HEK293 (cell line): ENCODE measurements around the gene INO80.

Source experiments
- KLF9 ChIP-seq: fragments of 450-650 bp; formaldehyde crosslinking; IDR thresholded peaks from 2 replicates; pipeline ENCODE4 v1.5.1; 2016; ENCODE audit warnings: missing biosample characterization, missing genetic modification characterization, low read depth
- MYNN ChIP-seq: fragments of 450-650 bp; formaldehyde crosslinking; IDR thresholded peaks from 2 replicates; pipeline ENCODE4 v1.5.1; 2016; ENCODE audit warnings: missing biosample characterization, missing genetic modification characterization, borderline replicate concordance
- SP3 ChIP-seq: fragments of 450-650 bp; formaldehyde crosslinking; IDR thresholded peaks from 2 replicates; pipeline ENCODE4 v1.5.1; 2016; ENCODE audit warnings: missing biosample characterization, missing genetic modification characterization
- SP7 ChIP-seq: fragments of 450-650 bp; formaldehyde crosslinking; IDR thresholded peaks from 2 replicates; pipeline ENCODE4 v1.5.1; 2016; ENCODE audit warnings: missing biosample characterization, missing genetic modification characterization
- WT1 ChIP-seq: fragments of 450-650 bp; formaldehyde crosslinking; IDR thresholded peaks from 2 replicates; pipeline ENCODE4 v1.5.1; 2016; ENCODE audit warnings: missing biosample characterization, missing genetic modification characterization
- YY1 ChIP-seq: fragments of 450-650 bp; formaldehyde crosslinking; IDR thresholded peaks from 2 replicates; pipeline ENCODE4 v1.5.1; 2018; ENCODE audit warnings: missing biosample characterization, missing genetic modification characterization
- YY2 ChIP-seq: fragments of 450-650 bp; formaldehyde crosslinking; IDR thresholded peaks from 2 replicates; pipeline ENCODE4 v1.5.1; 2016; ENCODE audit warnings: missing biosample characterization, missing genetic modification characterization
- ZBTB17 ChIP-seq: fragments of 450-650 bp; formaldehyde crosslinking; IDR thresholded peaks from 2 replicates; pipeline ENCODE4 v1.5.1; 2016; ENCODE audit warnings: missing biosample characterization, missing genetic modification characterization
- ZBTB21 ChIP-seq: fragments of 450-650 bp; formaldehyde crosslinking; IDR thresholded peaks from 2 replicates; pipeline ENCODE4 v1.5.1; 2017; ENCODE audit warnings: missing biosample characterization, missing genetic modification characterization
- ZBTB49 ChIP-seq: fragments of 450-650 bp; formaldehyde crosslinking; IDR thresholded peaks from 2 replicates; pipeline ENCODE4 v1.5.1; 2016; ENCODE audit warnings: missing biosample characterization, missing genetic modification characterization, low read depth
- ZEB2 ChIP-seq: fragments of 450-650 bp; formaldehyde crosslinking; IDR thresholded peaks from 2 replicates; pipeline ENCODE4 v1.5.1; 2016; ENCODE audit warnings: missing biosample characterization, missing genetic modification characterization
- ZFP37 ChIP-seq: fragments of 450-650 bp; formaldehyde crosslinking; IDR thresholded peaks from 2 replicates; pipeline ENCODE4 v1.5.1; 2016; ENCODE audit warnings: missing biosample characterization, missing genetic modification characterization
- ZFP69B ChIP-seq: fragments of 450-650 bp; formaldehyde crosslinking; IDR thresholded peaks from 2 replicates; pipeline ENCODE4 v1.5.1; 2016; ENCODE audit warnings: missing biosample characterization, missing genetic modification characterization
- ZNF175 ChIP-seq: fragments of 450-650 bp; formaldehyde crosslinking; IDR thresholded peaks from 2 replicates; pipeline ENCODE4 v1.5.1; 2016; ENCODE audit warnings: missing biosample characterization, missing genetic modification characterization
- ZNF2 ChIP-seq: fragments of 450-650 bp; formaldehyde crosslinking; IDR thresholded peaks from 2 replicates; pipeline ENCODE4 v1.5.1; 2016; ENCODE audit warnings: missing biosample characterization, missing genetic modification characterization
- ZNF223 ChIP-seq: fragments of 450-650 bp; formaldehyde crosslinking; IDR thresholded peaks from 2 replicates; pipeline ENCODE4 v1.5.1; 2016; ENCODE audit warnings: missing biosample characterization, missing genetic modification characterization
- ZNF335 ChIP-seq: fragments of 450-650 bp; formaldehyde crosslinking; conservative IDR thresholded peaks from 2 replicates; pipeline ENCODE4 v1.5.1; 2016; ENCODE audit warnings: missing biosample characterization, missing genetic modification characterization
- ZNF530 ChIP-seq: fragments of 450-650 bp; formaldehyde crosslinking; IDR thresholded peaks from 2 replicates; pipeline ENCODE4 v1.5.1; 2016; ENCODE audit warnings: low read depth, missing biosample characterization, missing genetic modification characterization
- ZNF544 ChIP-seq: fragments of 450-650 bp; formaldehyde crosslinking; IDR thresholded peaks from 2 replicates; pipeline ENCODE4 v1.5.0; 2017; ENCODE audit warnings: missing biosample characterization, missing genetic modification characterization
- ZNF548 ChIP-seq: fragments of 450-650 bp; formaldehyde crosslinking; IDR thresholded peaks from 2 replicates; pipeline ENCODE4 v1.5.1; 2016; ENCODE audit warnings: missing biosample characterization, missing genetic modification characterization
- ZNF561 ChIP-seq: fragments of 450-650 bp; IDR thresholded peaks from 2 replicates; pipeline ENCODE4 v1.5.1; 2018; ENCODE audit warnings: missing biosample characterization, missing genetic modification characterization, borderline replicate concordance
- ZNF571 ChIP-seq: fragments of 450-650 bp; formaldehyde crosslinking; IDR thresholded peaks from 2 replicates; pipeline ENCODE4 v1.5.0; 2017; ENCODE audit warnings: missing biosample characterization, missing genetic modification characterization
- ZNF580 ChIP-seq: fragments of 450-650 bp; formaldehyde crosslinking; IDR thresholded peaks from 2 replicates; pipeline ENCODE4 v1.5.1; 2016; ENCODE audit warnings: missing biosample characterization, missing genetic modification characterization
- ZNF610 ChIP-seq: fragments of 450-650 bp; formaldehyde crosslinking; IDR thresholded peaks from 2 replicates; pipeline ENCODE4 v1.5.1; 2016; ENCODE audit warnings: missing biosample characterization, missing genetic modification characterization, borderline replicate concordance
- ZNF639 ChIP-seq: fragments of 450-650 bp; formaldehyde crosslinking; IDR thresholded peaks from 2 replicates; pipeline ENCODE4 v1.5.1; 2016; ENCODE audit warnings: missing biosample characterization, missing genetic modification characterization
- ZNF777 ChIP-seq: fragments of 450-650 bp; formaldehyde crosslinking; IDR thresholded peaks from 2 replicates; pipeline ENCODE4 v1.5.1; 2017; ENCODE audit warnings: missing biosample characterization, missing genetic modification characterization, borderline replicate concordance
- ZNF785 ChIP-seq: fragments of 450-650 bp; formaldehyde crosslinking; IDR thresholded peaks from 2 replicates; pipeline ENCODE4 v1.5.1; 2016; ENCODE audit warnings: missing biosample characterization, missing genetic modification characterization
- ZSCAN30 ChIP-seq: fragments of 450-650 bp; IDR thresholded peaks from 2 replicates; pipeline ENCODE4 v1.5.1; 2018; ENCODE audit warnings: missing biosample characterization, mild to moderate bottlenecking, missing genetic modification characterization, moderate library complexity
- ZXDB ChIP-seq: fragments of 450-650 bp; formaldehyde crosslinking; IDR thresholded peaks from 2 replicates; pipeline ENCODE4 v1.5.1; 2016; ENCODE audit warnings: missing biosample characterization, missing genetic modification characterization
- TF ChIP-seq, protein P1 (sequence below): fragments of 450-650 bp; formaldehyde crosslinking; conservative IDR thresholded peaks from 2 replicates; pipeline ENCODE4 v1.5.1; 2016; ENCODE audit warnings: low read depth, missing biosample characterization, missing genetic modification characterization
- TF ChIP-seq, protein P2 (sequence below): fragments of 450-650 bp; formaldehyde crosslinking; IDR thresholded peaks from 2 replicates; pipeline ENCODE4 v1.5.1; 2016; ENCODE audit warnings: missing biosample characterization, missing genetic modification characterization

The INO80 gene

GRCh38 chr15:41116116-41116961, at the start of gene INO80 (continued):
- peak; percentile 53; the same call in 1 of the 2 replicates for TF ChIP-seq ZNF610
- TF ChIP-seq ZNF2 (tag by site-specific recombination), result 0 out of 2 replicates have a peak, but pooled peaks have one; percentile 18
- peak; percentile 58 for TF ChIP-seq ZNF335
- TF ChIP-seq ZFP69B (tag by site-specific recombination), result peak; percentile 22; the same call in 1 of the 2 replicates
- TF ChIP-seq, protein P1, sequence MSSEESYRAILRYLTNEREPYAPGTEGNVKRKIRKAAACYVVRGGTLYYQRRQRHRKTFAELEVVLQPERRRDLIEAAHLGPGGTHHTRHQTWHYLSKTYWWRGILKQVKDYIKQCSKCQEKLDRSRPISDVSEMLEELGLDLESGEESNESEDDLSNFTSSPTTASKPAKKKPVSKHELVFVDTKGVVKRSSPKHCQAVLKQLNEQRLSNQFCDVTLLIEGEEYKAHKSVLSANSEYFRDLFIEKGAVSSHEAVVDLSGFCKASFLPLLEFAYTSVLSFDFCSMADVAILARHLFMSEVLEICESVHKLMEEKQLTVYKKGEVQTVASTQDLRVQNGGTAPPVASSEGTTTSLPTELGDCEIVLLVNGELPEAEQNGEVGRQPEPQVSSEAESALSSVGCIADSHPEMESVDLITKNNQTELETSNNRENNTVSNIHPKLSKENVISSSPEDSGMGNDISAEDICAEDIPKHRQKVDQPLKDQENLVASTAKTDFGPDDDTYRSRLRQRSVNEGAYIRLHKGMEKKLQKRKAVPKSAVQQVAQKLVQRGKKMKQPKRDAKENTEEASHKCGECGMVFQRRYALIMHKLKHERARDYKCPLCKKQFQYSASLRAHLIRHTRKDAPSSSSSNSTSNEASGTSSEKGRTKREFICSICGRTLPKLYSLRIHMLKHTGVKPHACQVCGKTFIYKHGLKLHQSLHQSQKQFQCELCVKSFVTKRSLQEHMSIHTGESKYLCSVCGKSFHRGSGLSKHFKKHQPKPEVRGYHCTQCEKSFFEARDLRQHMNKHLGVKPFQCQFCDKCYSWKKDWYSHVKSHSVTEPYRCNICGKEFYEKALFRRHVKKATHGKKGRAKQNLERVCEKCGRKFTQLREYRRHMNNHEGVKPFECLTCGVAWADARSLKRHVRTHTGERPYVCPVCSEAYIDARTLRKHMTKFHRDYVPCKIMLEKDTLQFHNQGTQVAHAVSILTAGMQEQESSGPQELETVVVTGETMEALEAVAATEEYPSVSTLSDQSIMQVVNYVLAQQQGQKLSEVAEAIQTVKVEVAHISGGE (tag by site-specific recombination), result peak; percentile 65
- TF ChIP-seq YY2, result peak; percentile 100
- peak; percentile 39; the same call in 1 of the 2 replicates for TF ChIP-seq ZNF561
- TF ChIP-seq ZXDB, result peak; percentile 93
- TF ChIP-seq ZNF785 (tag by site-specific recombination), result peak; percentile 70; the same call in 1 of the 2 replicates
- no peak for TF ChIP-seq ZNF544 (tag by site-specific recombination)
- TF ChIP-seq MYNN (tag by site-specific recombination), result no peak
- TF ChIP-seq WT1 (tag by site-specific recombination), result no peak
- peak; percentile 60; the same call in 1 of the 2 replicates for TF ChIP-seq ZEB2 (tag by site-specific recombination)
- peak; percentile 77 for TF ChIP-seq SP7 (tag by site-specific recombination)
- peak; percentile 100 for TF ChIP-seq ZBTB17 (tag by site-specific recombination)
- TF ChIP-seq, protein P2, sequence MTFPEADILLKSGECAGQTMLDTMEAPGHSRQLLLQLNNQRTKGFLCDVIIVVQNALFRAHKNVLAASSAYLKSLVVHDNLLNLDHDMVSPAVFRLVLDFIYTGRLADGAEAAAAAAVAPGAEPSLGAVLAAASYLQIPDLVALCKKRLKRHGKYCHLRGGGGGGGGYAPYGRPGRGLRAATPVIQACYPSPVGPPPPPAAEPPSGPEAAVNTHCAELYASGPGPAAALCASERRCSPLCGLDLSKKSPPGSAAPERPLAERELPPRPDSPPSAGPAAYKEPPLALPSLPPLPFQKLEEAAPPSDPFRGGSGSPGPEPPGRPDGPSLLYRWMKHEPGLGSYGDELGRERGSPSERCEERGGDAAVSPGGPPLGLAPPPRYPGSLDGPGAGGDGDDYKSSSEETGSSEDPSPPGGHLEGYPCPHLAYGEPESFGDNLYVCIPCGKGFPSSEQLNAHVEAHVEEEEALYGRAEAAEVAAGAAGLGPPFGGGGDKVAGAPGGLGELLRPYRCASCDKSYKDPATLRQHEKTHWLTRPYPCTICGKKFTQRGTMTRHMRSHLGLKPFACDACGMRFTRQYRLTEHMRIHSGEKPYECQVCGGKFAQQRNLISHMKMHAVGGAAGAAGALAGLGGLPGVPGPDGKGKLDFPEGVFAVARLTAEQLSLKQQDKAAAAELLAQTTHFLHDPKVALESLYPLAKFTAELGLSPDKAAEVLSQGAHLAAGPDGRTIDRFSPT (tag by site-specific recombination), result no peak
- TF ChIP-seq ZSCAN30, result 0 out of 2 replicates have a peak, but pooled peaks have one; percentile 41
- TF ChIP-seq ZNF223, result no peak
- TF ChIP-seq ZBTB49 (tag by site-specific recombination), result no peak
- 0 out of 2 replicates have a peak, but pooled peaks have one; percentile 66 for TF ChIP-seq ZNF777
- TF ChIP-seq KLF9 (tag by site-specific recombination), result peak; percentile 57; the same call in 1 of the 2 replicates
- TF ChIP-seq ZNF548 (tag by site-specific recombination), result no peak
- peak; percentile 42; the same call in 1 of the 2 replicates for TF ChIP-seq ZBTB21
- no peak for TF ChIP-seq ZNF571
- peak; percentile 99 for TF ChIP-seq YY1 (tag by site-specific recombination)
- TF ChIP-seq ZFP37 (tag by site-specific recombination), result no peak
- peak; percentile 80 for TF ChIP-seq SP3 (tag by site-specific recombination)
- no peak for TF ChIP-seq ZNF175 (tag by site-specific recombination)
- 0 out of 2 replicates have a peak, but pooled peaks have one; percentile 54 for TF ChIP-seq ZNF639
- TF ChIP-seq ZNF530 (tag by site-specific recombination), result no peak
- TF ChIP-seq ZNF580 (tag by site-specific recombination), result 0 out of 2 replicates have a peak, but pooled peaks have one; percentile 32
